IMR-90 (cell line): Measurements from ENCODE around the gene RHO. TPM values are rescaled to one million over a fixed set of nuclear protein-coding genes. Genes with fewer than 3 reads are reported as not detected.

ENCODE experiments used
- ATAC-seq: fragments of 200-7000 bp; cut with Tn5 transposase; 2 replicates; pipeline ENCODE4 v1.9.1; 2020; ENCODE audit warnings: low read depth, mild to moderate bottlenecking, moderate library complexity
- BruUV-seq: library from RNA; stranded (reverse); fragments of 400-500 nt; replicated peaks from 2 replicates; lab custom pipeline; 2021; lab: Mats Ljungman, UMichigan
- CTCF ChIA-PET: fragments of 300-600 bp; formaldehyde crosslinking; extraction: SDS; loops from one replicate; lab custom pipeline; 2021; ENCODE audit warnings: antibody characterized with exemption; lab: Yijun Ruan, JAX
- POLR2A ChIA-PET: fragments of 300-600 bp; sonication (Branson Sonifier 250); formaldehyde crosslinking; loops from one replicate; lab custom pipeline; 2022; ENCODE audit warnings: antibody characterized with exemption; ENCODE audit not compliant: unreplicated experiment; lab: Charles Lee
- DNase-seq: peaks from one replicate; pipeline ENCODE4 v3.0.0; 2013
- H2AFZ ChIP-seq: replicated peaks from 2 replicates; pipeline ENCODE3; 2013; ENCODE audit warnings: low read length, mild to moderate bottlenecking; ENCODE audit not compliant: poor library complexity
- H2AK5ac ChIP-seq: 2 replicates; pipeline ENCODE4 v1.6.1; 2013; ENCODE audit warnings: low read depth, low read length, inconsistent platforms
- H2AK9ac ChIP-seq: replicated peaks from 2 replicates; pipeline ENCODE3; 2013; ENCODE audit warnings: mild to moderate bottlenecking, low read depth, low read length, moderate library complexity; ENCODE audit not compliant: poor library complexity
- H2BK120ac ChIP-seq: 2 replicates; pipeline ENCODE4 v1.6.1; 2013; ENCODE audit warnings: low read depth, low read length, inconsistent platforms
- H2BK15ac ChIP-seq: 3 replicates; pipeline ENCODE4 v1.6.1; 2013; ENCODE audit warnings: low read depth, low read length, inconsistent platforms
- H2BK20ac ChIP-seq: 2 replicates; pipeline ENCODE4 v1.6.1; 2013; ENCODE audit warnings: low read depth, mild to moderate bottlenecking, inconsistent platforms, low read length, moderate library complexity
- H2BK5ac ChIP-seq: 2 replicates; pipeline ENCODE4 v1.6.1; 2013; ENCODE audit warnings: mild to moderate bottlenecking, low read depth, low read length, inconsistent platforms; ENCODE audit not compliant: poor library complexity, severe bottlenecking
- H3K14ac ChIP-seq: replicated peaks from 2 replicates; pipeline ENCODE4 v1.6.1; 2013; ENCODE audit warnings: low read depth, low read length, inconsistent platforms
- H3K18ac ChIP-seq: 2 replicates; pipeline ENCODE4 v1.6.1; 2013; ENCODE audit warnings: low read depth, low read length, control low read depth
- H3K23ac ChIP-seq: 2 replicates; pipeline ENCODE4 v1.6.1; 2013; ENCODE audit warnings: low read depth, low read length, inconsistent platforms
- H3K27ac ChIP-seq: 2 replicates; pipeline ENCODE4 v1.5.1; 2013; ENCODE audit warnings: mild to moderate bottlenecking, control low read depth, low read length; ENCODE audit not compliant: insufficient read depth
- H3K27me3 ChIP-seq: 2 replicates; pipeline ENCODE4 v1.6.1; 2013; ENCODE audit warnings: low read length; ENCODE audit not compliant: control insufficient read depth, insufficient read depth
- H3K36me3 ChIP-seq: 2 replicates; pipeline ENCODE4 v1.6.1; 2013; ENCODE audit warnings: low read length, mixed read lengths; ENCODE audit not compliant: control insufficient read depth, insufficient read depth
- H3K4ac ChIP-seq: 2 replicates; pipeline ENCODE4 v1.6.1; 2013; ENCODE audit warnings: low read depth, low read length, inconsistent platforms
- H3K4me1 ChIP-seq: 2 replicates; pipeline ENCODE4 v1.6.1; 2013; ENCODE audit warnings: low read length, mixed read lengths; ENCODE audit not compliant: control insufficient read depth, insufficient read depth
- H3K4me2 ChIP-seq: 2 replicates; pipeline ENCODE4 v1.6.1; 2013; ENCODE audit warnings: low read depth, mild to moderate bottlenecking, control low read depth, low read length, moderate library complexity
- H3K4me3 ChIP-seq: 2 replicates; pipeline ENCODE4 v1.5.1; 2013; ENCODE audit warnings: low read depth, mild to moderate bottlenecking, control low read depth, low read length, moderate library complexity; ENCODE audit not compliant: insufficient read depth
- H3K56ac ChIP-seq: 2 replicates; pipeline ENCODE4 v1.6.1; 2013; ENCODE audit warnings: low read length, inconsistent platforms; ENCODE audit not compliant: insufficient read depth; ENCODE audit errors: extremely low read depth
- H3K79me1 ChIP-seq, 2 experiments: 2 replicates each; pipeline ENCODE4 v1.6.1; 2013; ENCODE audit warnings: low read length in 2 of 2, inconsistent platforms in 1 of 2, low read depth in 1 of 2
- H3K9ac ChIP-seq: 2 replicates; pipeline ENCODE4 v1.6.1; 2013; ENCODE audit warnings: low read depth, low read length, control low read depth
- H3K9me1 ChIP-seq: 2 replicates; pipeline ENCODE4 v1.6.1; 2013; ENCODE audit warnings: low read length, inconsistent platforms; ENCODE audit not compliant: insufficient read depth
- H3K9me3 ChIP-seq: 2 replicates; pipeline ENCODE4 v1.6.1; 2013; ENCODE audit warnings: low read length; ENCODE audit not compliant: control insufficient read depth, insufficient read depth
- H4K20me1 ChIP-seq: 2 replicates; pipeline ENCODE4 v1.6.1; 2013; ENCODE audit warnings: low read length, inconsistent platforms; ENCODE audit not compliant: insufficient read depth
- H4K5ac ChIP-seq: 2 replicates; pipeline ENCODE4 v1.6.1; 2013; ENCODE audit warnings: mild to moderate bottlenecking, low read depth, low read length, control low read depth
- H4K8ac ChIP-seq, 2 experiments: 2 replicates each; pipeline ENCODE4 v1.6.1; 2013; ENCODE audit warnings: low read depth in 2 of 2, low read length in 2 of 2, control low read depth in 1 of 2, inconsistent platforms in 1 of 2
- H4K91ac ChIP-seq: 2 replicates; pipeline ENCODE4 v1.6.1; 2013; ENCODE audit warnings: low read depth, low read length, inconsistent platforms; ENCODE audit not compliant: insufficient read depth
- BHLHE40 ChIP-seq: fragments of 150-350 bp; IDR thresholded peaks from 2 replicates; pipeline ENCODE4 v1.6.1; 2016; ENCODE audit warnings: mild to moderate bottlenecking, low read depth, low read length
- CHD1 ChIP-seq: IDR thresholded peaks from 2 replicates; pipeline ENCODE4 v1.6.1; 2012; ENCODE audit warnings: low read depth, low read length, improper control_type of control experiment
- ELK1 ChIP-seq: fragments of 150-350 bp; IDR thresholded peaks from 2 replicates; pipeline ENCODE4 v1.6.1; 2016; ENCODE audit warnings: low read depth, mild to moderate bottlenecking, low read length, moderate library complexity, borderline replicate concordance
- FOS ChIP-seq: fragments of 150-350 bp; IDR thresholded peaks from 2 replicates; pipeline ENCODE4 v1.6.1; 2016; ENCODE audit warnings: low read depth, low read length
- MAFK ChIP-seq: IDR thresholded peaks from 2 replicates; pipeline ENCODE4 v1.6.1; 2012; ENCODE audit warnings: low read depth, low read length, improper control_type of control experiment
- MXI1 ChIP-seq: IDR thresholded peaks from 2 replicates; pipeline ENCODE4 v1.6.1; 2012; ENCODE audit warnings: low read depth, mild to moderate bottlenecking, low read length, moderate library complexity, borderline replicate concordance
- NFE2L2 ChIP-seq: fragments of 150-350 bp; IDR thresholded peaks from 2 replicates; pipeline ENCODE4 v1.6.1; 2016; ENCODE audit warnings: low read depth, mild to moderate bottlenecking, low read length
- POLR2A ChIP-seq: IDR thresholded peaks from 2 replicates; pipeline ENCODE4 v1.6.1; 2012; ENCODE audit warnings: mild to moderate bottlenecking, low read depth, low read length
- RCOR1 ChIP-seq: IDR thresholded peaks from 2 replicates; pipeline ENCODE4 v1.6.1; 2012; ENCODE audit warnings: mild to moderate bottlenecking, low read length, improper control_type of control experiment; ENCODE audit not compliant: insufficient replicate concordance
- RFX5 ChIP-seq: IDR thresholded peaks from 2 replicates; pipeline ENCODE4 v1.8.0; 2012; ENCODE audit warnings: low read depth, mild to moderate bottlenecking, low read length, moderate library complexity
- USF2 ChIP-seq: fragments of 150-350 bp; IDR thresholded peaks from 2 replicates; pipeline ENCODE4 v1.6.1; 2017; ENCODE audit warnings: mild to moderate bottlenecking, antibody characterized with exemption, low read length, low read depth
- WGBS, 2 experiments: methylation state at CpG; one replicate each; pipeline versions ENCODE4 v1.1.5 to v1.1.7; 2013; ENCODE audit warnings: missing lambda C conversion rate in 2 of 2; ENCODE audit not compliant: insufficient read length in 1 of 2; ENCODE audit errors: extremely low coverage in 2 of 2; 5-methylcytosine and 5-hydroxymethylcytosine counted together
- dilution Hi-C: fragments of 300-500 bp; cut with HindIII; formaldehyde crosslinking; loops from one replicate; pipeline ENCODE4 v1.14.3; 2018; ENCODE audit warnings: low sequenced_read_pairs; ENCODE audit not compliant: unreplicated experiment
- in situ Hi-C: fragments of 300-500 bp; cut with MboI; formaldehyde crosslinking; loops from 3 replicates; pipeline ENCODE4 v1.14.3; 2019; ENCODE audit warnings: low sequenced_read_pairs, inconsistent platforms, mixed read lengths
- intact Hi-C: fragments of 100-400 bp; cut with micrococcal nuclease; formaldehyde crosslinking; loops from 2 replicates; pipeline ENCODE4 v1.10.0; 2022
- polyA plus RNA-seq, 3 experiments: library from polyadenylated mRNA; depleted of rRNA; stranded (reverse); fragments of >200 nt; gene quantifications; 2 replicates each; pipeline ENCODE4 v1.2.3, GENCODE V29; 2012; ENCODE audit warnings: low replicate concordance in 1 of 3
- total RNA-seq: library from RNA; depleted of rRNA; stranded (reverse); fragments of >200 nt; gene quantifications from 2 replicates; pipeline ENCODE4 v1.2.3, GENCODE V29; 2012

RHO gene
- total and polyA plus RNA-seq, 2 of the 4 experiments (the other 2 are of a cell fraction), result not detected

- dilution Hi-C loops, result no loop called here
Measured at GRCh38 chr3:129547241-129547640, 18.8 kb downstream of the RHO start.

More at GRCh38 chr3:129547241-129547640, 18.8 kb downstream of the RHO start:
- no peak overlapping the region for H3K56ac ChIP-seq
- no peak overlapping the region for H3K4me3 ChIP-seq
- no peak overlapping the region for H2AK5ac ChIP-seq
- H3K9ac ChIP-seq, result no peak overlapping the region
- DNase-seq (no peak), ATAC-seq (no peak)
- H2BK5ac ChIP-seq, result no peak overlapping the region
- 0 out of 2 replicates have a peak, but pooled peaks cover 9% of the 10 kb centered on the region for H3K9me1 ChIP-seq
- no peak overlapping the region for H4K5ac ChIP-seq
- H2BK120ac ChIP-seq, result no peak overlapping the region
- no peaks in the 10 kb centered on the region for H3K9me3 ChIP-seq
- H3K14ac ChIP-seq, result no peak overlapping the region
- no peak overlapping the region for H3K4ac ChIP-seq
- H4K8ac ChIP-seq, result no peak overlapping the region
- H3K27me3 ChIP-seq, result no peaks in the 10 kb centered on the region
- H2BK15ac ChIP-seq, result no peak overlapping the region
- H4K20me1 ChIP-seq, result no peaks in the 10 kb centered on the region
- H3K36me3 ChIP-seq, result no peaks in the 10 kb centered on the region
- H3K79me1 ChIP-seq, result no peaks in the 10 kb centered on the region
- H3K4me1 ChIP-seq, result peaks cover 3% of the 10 kb centered on the region; the same call in 1 of the 2 replicates
- H2AFZ ChIP-seq, result no peak overlapping the region
- no peak overlapping the region for H3K27ac ChIP-seq
- in situ Hi-C loops, result no loop called here
- H3K18ac ChIP-seq, result no peak overlapping the region
- WGBS, 2 experiments, result 94% methylated on average over 10 of the region's 24 CpGs; no CpG with 5 or more reads in 1 of the 2 experiments
- H2AK9ac ChIP-seq, result no peak overlapping the region
- no peak overlapping the region for H3K23ac ChIP-seq
- H3K4me2 ChIP-seq, result no peak overlapping the region
- intact Hi-C loops, result no loop called here
- no TSS peak for BruUV-seq
- no peak overlapping the region for H2BK20ac ChIP-seq
- CTCF ChIA-PET, result interaction anchor here (0.7 kb wide), 1 partner anchor 30 kb away, joined by 3 read pairs; no protein-coding TSS in a partner anchor
- POLR2A ChIA-PET, result no interaction called here
- TF ChIP-seq FOS (no peak), USF2 (no peak), ELK1 (no peak), BHLHE40 (no peak), MAFK (no peak), POLR2A (no peak), RFX5 (no peak), RCOR1 (no peak), CHD1 (no peak), NFE2L2 (no peak), MXI1 (no peak)
- no peak overlapping the region for H4K91ac ChIP-seq
